Measurements from ENCODE around the gene ADAMTSL1. TPM values are rescaled to one million over a fixed set of nuclear protein-coding genes. Genes with fewer than 3 reads are reported as not detected.
A peak's percentile ranks its signal among the peaks of the same experiment; 100 is the strongest.

ADAMTSL1 gene, protein sequence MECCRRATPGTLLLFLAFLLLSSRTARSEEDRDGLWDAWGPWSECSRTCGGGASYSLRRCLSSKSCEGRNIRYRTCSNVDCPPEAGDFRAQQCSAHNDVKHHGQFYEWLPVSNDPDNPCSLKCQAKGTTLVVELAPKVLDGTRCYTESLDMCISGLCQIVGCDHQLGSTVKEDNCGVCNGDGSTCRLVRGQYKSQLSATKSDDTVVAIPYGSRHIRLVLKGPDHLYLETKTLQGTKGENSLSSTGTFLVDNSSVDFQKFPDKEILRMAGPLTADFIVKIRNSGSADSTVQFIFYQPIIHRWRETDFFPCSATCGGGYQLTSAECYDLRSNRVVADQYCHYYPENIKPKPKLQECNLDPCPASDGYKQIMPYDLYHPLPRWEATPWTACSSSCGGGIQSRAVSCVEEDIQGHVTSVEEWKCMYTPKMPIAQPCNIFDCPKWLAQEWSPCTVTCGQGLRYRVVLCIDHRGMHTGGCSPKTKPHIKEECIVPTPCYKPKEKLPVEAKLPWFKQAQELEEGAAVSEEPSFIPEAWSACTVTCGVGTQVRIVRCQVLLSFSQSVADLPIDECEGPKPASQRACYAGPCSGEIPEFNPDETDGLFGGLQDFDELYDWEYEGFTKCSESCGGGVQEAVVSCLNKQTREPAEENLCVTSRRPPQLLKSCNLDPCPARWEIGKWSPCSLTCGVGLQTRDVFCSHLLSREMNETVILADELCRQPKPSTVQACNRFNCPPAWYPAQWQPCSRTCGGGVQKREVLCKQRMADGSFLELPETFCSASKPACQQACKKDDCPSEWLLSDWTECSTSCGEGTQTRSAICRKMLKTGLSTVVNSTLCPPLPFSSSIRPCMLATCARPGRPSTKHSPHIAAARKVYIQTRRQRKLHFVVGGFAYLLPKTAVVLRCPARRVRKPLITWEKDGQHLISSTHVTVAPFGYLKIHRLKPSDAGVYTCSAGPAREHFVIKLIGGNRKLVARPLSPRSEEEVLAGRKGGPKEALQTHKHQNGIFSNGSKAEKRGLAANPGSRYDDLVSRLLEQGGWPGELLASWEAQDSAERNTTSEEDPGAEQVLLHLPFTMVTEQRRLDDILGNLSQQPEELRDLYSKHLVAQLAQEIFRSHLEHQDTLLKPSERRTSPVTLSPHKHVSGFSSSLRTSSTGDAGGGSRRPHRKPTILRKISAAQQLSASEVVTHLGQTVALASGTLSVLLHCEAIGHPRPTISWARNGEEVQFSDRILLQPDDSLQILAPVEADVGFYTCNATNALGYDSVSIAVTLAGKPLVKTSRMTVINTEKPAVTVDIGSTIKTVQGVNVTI (N-terminal part only)
- total RNA-seq = 21.2 and 32.6 TPM in 2 replicates
- polyA plus RNA-seq (2012) = 47.1 TPM

DNA sequence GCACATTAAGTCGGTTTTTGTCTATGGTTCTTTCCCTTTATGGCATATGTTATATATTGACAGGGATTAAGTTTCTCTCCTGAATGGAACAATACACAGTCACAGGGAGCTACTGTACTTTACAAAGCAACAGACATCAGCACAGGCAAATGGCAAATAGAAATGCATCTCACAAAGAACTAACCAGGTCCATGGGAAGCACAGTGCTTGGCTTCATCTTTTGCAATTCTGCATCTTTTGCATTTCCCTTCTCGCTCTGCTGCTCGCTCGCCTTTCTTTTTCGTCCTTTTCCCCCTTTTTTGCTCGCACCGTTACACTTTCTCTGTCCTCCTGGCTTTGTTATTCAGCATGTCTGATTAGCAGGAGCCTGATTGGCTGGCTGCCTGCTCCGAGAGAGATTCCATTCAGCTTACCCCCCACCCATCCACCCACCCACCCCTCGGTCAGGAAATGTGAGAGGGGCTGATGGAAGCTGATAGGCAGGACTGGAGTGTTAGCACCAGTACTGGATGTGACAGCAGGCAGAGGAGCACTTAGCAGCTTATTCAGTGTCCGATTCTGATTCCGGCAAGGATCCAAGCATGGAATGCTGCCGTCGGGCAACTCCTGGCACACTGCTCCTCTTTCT lies at the start of gene ADAMTSL1:
TSS of gene ADAMTSL1 (plus strand) at position 502 of the 628 bp plus-strand sequence. CDS start at position 582, 80 bp downstream.
- DNase-seq (ENCODE audit: low read depth) = peak; percentile 85

DNA sequence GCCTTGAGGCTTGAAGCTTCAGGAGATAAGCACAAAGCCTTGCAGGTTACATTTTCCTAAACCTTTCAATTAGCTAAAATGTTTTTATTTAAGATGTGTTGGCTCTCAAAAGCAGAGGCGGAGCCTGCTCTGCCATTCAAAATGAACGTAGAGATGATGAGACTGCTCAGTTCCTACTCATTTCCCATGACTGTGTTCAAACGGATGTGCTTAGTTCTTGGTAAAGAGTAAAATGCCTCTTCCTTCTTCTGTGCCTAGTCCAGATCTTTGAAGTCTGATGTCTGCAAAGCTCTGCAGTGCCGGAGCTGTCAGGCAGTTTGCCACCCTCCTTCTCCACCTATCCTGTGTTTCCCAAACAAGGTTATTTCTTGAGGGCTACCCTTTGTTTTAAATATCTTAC lies 46.3 kb upstream of the ADAMTSL1 start:
- DNase-seq (ENCODE audit: low read depth) = no peak

DNA sequence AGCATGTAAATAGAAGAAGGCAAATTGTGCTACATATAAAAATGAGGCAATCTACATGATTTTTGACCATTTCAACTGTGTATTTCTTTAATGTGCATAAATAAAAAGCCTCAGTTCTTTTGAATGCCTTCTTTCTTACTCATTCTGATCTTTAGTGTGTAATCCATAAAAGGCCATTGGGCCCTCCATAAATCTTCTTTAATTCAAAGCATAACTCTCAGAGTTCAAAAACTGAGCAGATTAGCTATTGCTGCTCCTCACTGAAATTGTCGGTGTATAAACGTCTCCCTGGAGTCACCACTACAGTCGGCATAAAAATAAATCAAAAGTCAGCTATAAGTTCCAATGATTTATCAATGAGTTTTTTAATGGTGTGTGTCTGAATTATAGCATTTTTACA lies 45.3 kb upstream of the ADAMTSL1 start:
- no peak for DNase-seq (ENCODE audit: low read depth)

DNA sequence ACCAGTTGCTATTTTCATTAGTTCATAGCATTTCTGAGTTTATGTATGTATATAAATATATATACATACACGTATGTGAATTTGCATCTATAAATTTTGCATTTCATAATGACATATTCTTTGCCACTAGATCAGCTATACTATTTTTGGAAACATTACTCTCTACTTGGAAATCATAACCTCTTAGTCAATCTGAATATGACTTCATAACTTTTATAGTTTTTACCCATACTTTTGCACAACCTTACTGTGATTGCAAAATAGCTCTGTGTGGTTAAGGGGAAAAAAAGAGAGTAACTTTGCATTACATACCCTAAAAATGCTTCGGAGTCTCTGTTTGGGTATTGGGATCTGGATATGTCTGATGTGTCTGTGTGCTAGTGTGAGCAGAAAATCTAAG lies 44.9 kb upstream of the ADAMTSL1 start:
- no peak for DNase-seq (ENCODE audit: low read depth)

DNA sequence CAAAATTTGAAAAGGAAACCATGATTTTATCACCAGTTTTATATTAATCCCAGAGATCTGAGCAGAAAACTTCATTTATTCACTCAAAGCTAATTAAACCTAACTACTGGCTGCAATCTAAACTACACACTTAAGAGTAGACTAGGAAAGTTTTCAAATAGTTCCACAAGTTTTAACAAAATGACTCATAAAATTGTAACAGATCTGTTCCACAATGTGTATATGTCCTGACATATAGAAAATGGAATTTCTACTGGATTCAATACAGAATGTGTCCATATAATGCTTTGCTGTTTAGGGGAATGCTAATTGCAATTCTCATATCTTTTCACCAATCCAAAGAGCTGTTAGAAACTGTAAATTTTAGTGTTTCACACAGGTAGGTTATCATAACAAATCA lies 40.3 kb upstream of the ADAMTSL1 start:
- no peak for DNase-seq (ENCODE audit: low read depth)

DNA sequence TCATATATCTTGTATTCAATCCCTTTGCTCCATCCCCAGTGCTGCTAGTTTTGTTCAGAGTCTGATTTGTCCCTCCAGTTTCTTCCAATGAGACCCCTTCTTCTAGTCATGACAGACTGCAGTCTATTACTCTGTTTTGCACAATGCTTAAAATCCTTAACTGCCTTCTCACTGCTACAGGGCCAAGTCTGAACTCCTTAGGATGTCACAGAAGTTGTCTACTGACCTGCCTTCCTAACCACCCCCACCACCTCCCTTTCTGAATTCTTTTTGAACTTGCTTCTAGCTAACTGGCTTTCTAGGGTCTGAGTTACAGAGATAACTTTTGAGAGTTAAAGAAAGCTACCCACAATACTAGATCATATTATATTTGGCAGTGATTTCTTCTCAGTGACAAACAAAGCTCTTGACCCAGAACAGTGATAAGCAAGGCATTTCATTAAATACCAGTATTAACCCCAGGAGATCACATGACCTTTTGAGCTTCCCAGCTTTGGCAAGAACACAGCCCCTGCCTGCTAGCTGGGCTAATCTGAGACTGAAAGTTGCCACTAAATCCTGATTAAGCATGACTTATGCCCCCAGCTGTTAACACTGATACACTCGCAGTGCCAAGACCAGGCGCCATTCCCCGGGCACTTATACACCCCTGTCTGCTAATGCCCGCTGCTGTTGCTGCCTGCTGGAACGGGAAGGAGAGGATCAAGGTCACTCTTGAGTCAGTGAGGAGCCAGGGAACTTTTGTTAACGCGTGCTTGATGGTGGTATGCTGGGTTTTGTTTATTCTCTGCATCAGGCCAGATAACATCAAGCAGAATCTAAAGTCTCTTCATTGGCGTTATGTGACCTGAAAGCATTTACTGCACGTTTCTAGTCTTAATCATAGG lies 36.4 kb upstream of the ADAMTSL1 start:
- DNase-seq (ENCODE audit: low read depth) = peak; percentile 87

DNA sequence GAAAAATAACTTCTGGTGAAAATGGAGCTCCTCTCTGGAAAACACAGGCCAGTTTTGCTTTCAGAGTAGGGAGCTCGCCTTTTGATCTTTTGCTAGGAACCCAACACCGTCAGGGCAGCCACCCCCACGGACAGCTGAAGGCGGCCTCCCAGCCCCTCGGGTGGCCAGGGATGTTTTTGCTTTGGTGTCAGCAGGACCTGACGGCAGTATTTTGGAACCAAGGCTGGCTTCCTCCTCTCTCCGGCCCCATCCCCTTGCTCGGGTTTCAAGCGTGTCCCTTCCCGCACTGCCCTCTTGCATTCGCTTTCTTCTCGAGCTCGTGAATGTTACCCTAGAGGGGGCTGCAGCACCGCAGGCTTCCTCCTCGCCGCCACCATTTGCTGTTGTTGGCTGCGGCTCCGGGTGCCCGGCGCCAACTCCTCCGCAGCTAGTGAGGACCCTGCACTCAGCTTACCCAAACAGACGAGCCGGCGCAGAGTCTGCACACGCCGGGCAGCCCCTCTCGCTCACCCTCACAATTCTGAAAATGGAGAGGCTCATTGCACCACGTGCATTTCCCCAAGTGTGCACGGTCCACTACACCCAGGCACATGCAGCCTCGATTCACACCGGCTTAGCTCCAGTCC lies 35.5 kb upstream of the ADAMTSL1 start:
- peak; percentile 91 for DNase-seq (ENCODE audit: low read depth)

DNA sequence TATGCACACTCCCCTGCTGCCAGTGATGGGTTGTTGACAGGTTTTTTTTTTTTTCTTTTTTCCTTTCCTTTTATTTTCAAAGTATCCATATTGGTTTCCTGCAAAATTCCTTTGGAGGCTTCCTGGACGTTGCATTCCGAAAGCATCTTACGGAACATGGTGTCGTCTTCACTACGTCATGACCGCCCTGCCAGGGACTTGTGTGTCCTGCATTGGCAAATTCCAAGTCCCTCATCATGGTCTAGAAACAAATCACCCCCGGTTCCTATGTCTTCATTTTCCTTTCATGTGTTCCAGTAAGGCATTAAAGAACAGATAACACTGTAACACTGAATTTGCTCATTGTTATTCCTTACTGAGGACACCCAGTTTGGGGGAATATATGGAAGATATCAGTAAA lies 35.0 kb upstream of the ADAMTSL1 start:
- no peak for DNase-seq (ENCODE audit: low read depth)

DNA sequence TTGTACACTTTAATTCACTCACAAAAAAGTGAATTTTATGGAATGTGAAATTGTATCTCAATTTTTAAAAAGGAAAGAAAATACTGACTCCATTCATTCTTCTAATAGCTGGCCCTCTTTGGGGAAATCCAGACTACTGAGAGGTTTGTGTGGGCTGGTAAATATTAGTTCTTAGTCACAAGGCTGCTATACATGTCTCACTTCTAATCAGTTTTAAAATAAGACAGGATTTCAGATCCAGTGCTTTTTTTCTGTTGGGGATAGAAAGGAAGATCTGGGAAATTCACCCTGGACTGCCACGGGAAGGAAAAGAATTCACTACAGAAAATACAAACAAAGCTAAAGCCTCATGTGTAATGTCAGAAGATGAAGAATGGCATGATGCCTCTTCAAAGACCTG lies 32.7 kb upstream of the ADAMTSL1 start:
- no peak for DNase-seq (ENCODE audit: low read depth)

DNA sequence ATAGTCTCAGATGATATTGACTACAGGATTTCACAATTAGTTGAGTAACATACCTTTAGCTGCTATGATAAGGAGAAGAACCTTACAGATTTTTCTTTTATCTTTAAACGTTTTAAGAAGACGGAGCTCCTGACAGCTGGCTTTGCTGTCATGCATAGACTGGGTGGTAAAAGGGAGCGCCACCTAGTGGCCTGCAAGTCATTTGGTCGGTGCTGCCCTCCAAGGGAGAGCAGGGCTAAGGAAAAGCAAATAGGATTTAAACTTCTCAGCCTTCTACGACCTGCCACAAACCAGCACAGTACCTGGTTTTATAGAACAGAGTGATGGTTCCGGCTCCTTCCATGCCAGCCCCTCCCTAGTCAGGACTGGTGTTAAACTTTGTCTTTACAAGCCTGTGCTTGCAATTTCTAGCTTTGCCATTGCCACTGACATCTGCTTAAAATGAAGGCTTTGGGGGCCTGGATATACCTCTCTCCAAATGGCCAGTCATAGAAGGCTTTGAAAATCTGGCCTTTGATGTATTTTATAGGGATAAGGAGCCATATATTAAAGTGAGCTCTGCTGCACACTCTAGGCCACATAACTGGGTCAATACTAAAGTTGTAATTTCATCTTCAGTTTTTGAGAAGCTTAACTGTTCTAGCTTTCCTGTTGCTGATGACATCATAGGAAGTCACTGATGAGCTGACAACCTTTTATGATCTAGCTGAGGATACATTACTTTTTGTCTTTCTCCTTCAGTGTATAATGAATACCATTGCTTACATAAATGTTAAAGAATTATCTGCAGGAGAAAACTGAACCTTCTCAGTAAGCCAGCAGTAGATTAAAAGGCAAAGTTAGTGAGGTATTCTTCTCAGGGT lies 31.1 kb upstream of the ADAMTSL1 start:
- DNase-seq (ENCODE audit: low read depth) = peak; percentile 85

DNA sequence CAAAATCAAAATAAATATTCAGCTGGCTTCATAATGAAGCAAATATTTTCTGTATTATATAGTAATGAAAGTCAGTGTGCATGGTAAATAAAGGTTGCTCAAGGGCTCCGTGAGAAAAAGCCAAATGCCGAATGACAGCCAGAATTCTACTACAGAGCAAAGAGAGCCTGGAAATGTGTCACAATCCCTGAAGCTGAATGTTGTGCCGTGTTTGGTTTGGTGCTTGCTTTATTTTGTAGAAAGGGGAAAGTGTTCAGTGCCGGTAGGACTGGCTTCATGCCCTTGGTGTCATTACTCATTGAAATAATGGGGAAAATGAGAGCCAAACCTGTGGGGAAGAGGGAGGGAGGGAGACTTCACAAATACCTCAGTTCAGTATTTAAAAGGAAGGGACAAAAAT lies 26.8 kb upstream of the ADAMTSL1 start:
- no peak for DNase-seq (ENCODE audit: low read depth)

DNA sequence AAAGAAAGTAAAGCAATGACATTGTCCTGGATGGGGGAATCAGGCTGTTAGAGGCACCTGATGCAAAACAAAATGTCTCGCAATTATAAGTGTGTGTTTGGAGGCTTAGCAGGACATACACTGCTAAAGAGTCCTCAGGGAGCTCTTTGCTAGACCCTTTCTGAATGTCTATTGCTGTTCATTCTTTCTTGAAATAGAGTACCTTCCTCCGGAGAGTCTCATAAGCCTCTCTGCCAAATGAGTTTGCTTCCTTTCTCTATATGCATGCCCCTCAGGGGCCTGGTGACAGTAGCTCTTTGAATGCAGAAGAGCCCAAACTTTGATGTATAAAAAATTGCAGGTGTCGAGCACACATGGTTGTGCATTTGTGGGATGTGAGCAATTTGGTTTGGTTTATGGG lies 26.4 kb upstream of the ADAMTSL1 start:
- no peak for DNase-seq (ENCODE audit: low read depth)

DNA sequence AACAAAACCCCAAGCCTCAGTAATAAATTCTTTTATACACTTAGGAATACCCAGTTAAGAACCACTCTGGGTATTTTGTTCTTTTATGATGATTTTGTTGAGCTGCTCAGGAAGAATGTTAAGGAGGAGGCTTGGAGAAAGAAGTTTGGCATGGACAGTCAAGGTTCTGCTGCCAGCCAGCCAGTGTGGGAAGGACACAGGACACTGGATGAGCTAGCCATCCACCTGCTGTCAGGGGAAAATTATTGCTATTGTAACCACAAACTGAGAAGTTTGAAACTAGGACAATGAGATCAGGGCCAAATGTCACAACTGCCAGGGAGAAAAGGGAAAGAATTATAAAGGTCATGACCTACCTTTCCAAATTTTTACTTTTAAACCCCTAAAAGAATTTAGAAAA lies 25.9 kb upstream of the ADAMTSL1 start:
- DNase-seq (ENCODE audit: low read depth) = peak; percentile 75

DNA sequence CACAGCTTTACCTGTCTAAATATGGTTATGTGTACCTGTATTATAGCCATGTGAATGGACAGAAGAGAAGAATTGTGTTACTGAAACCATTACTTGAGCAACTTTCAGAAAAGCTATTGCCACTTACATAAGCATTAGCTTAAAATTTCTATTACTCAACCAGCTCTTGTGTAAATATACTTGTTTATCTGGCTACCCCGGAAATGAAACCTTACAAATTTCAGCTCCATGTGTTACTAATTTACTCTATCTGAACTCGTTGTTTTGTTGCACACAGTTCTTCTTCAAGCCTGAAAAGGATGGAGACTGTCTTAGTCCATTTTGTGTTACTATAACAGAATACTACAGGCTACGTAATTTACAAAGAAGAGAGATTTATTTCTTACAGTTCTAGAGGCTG lies 22.5 kb upstream of the ADAMTSL1 start:
- DNase-seq (ENCODE audit: low read depth) = no peak

DNA sequence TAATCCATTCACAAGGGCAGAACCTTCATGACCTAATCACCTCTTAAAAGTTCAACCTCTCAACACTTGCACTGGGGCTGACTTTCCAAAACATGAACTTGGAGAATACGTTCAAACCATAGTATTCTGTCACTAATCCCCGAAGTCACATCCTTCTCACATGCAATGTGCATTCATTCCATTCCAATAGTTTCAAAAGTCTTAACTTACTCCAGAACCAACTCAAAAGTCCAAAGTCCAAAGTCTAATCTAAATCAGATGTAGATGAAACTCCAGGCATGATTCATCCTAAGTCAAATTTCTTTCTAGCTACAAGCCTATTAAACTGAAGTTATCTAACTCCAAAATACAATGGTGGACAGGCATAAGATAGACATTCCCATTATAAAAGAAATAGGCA lies 21.7 kb upstream of the ADAMTSL1 start:
- no peak for DNase-seq (ENCODE audit: low read depth)

DNA sequence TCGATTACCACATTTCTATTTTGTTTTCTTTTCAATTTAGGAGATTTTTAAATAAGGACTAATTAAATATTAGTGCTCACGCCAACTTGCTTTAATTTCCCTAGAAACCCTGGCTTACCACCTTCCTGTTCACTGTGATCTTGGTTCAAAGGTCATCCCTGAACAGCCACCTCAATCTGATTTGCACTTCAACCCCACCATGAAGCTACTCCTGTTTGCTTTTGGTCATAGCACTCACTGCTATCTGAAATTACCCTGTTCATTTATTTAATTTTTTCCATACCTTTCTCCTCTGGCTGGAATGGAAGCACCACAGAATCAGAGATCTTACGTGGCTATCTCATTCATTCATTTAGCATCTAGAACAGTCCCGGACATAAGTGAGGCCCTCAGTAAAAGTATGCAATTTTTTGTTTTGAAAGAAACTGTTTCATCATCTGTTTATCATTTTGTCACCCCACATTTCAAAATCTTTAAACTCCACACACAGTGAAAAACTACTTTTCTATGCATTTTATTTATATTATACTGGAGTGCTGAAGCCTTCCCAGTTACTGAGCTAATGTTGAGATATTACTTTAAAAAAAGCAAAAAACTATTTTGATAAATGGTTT lies 17.2 kb upstream of the ADAMTSL1 start:
- no peak for DNase-seq (ENCODE audit: low read depth)

DNA sequence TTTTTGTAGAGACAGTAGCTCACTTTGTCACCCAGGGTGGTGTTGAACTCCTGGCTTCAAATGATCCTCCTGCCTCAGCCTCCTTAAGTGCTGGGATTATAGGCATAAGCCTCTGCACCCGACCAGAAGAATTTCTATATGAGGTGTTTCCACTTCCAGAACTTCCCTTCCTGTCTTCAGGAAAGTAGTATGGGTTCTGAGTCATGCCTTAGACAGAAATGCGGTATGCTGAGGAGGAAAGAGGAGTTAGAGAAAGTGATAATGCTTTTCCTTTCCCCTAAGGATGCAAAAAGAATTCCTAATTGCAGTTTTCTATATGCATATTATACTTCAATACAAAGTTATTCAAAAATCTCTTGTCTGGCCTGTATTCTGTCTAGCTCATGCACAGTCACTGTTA lies 16.4 kb upstream of the ADAMTSL1 start:
- DNase-seq (ENCODE audit: low read depth) = no peak

DNA sequence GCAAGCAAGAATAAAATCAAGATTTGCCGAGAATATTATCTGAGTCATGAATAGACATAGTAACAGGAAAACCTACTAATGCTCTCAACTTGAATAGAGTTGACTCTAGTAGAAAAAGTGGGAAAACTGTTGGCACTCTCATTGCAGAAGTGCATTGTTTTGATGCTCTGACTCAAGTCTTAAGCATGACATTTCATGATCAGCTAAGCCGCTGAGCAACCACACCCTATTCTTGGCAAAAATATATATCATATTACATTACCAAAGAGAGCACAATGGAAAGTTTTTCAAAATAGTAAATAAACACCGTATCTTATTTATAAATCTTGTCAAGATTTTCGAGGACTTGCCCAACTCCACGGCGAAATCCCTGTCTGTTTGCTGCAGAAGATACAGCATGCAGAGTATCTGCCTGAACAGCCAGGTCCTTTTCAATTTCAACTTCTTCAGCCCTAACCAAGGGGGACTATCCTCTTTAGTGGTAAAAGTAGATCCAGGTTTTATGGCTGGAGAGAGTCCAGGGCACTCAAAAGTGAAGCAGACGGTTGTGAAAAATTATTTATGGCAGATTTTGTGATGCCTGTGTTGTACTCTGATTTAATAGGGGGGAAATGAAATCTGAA lies 13.9 kb upstream of the ADAMTSL1 start:
- peak; percentile 75 for DNase-seq (ENCODE audit: low read depth)
